CD14-positive monocyte (primary cell): ENCODE measurements around the gene CD96. TPM values are rescaled to one million over a fixed set of nuclear protein-coding genes. Genes with fewer than 3 reads are reported as not detected.

Source experiments
- DNase-seq, 3 donors: peaks; one replicate each; pipeline ENCODE4 v3.0.0-alpha.2; 2011 to 2022
- H2AFZ ChIP-seq: 2 replicates; pipeline ENCODE4 v1.6.0; 2012; ENCODE audit warnings: mild to moderate bottlenecking, low read depth, low read length, inconsistent platforms; ENCODE audit not compliant: insufficient read depth, poor library complexity, severe bottlenecking
- H3K27ac ChIP-seq, 2 donors: 1 replicate in 1 of 2; 2 replicates in 1 of 2; pipeline ENCODE4 v1.5.1; 2012 to 2013; ENCODE audit warnings: low read length in 2 of 2, control low read depth in 1 of 2, inconsistent platforms in 1 of 2, low read depth in 1 of 2, mild to moderate bottlenecking in 1 of 2
- H3K27me3 ChIP-seq, 2 donors: one replicate each; pipeline versions ENCODE4 v1.6.0 to v1.6.1; 2011 to 2013; ENCODE audit warnings: low read length in 2 of 2; ENCODE audit not compliant: control insufficient read depth in 2 of 2, insufficient read depth in 2 of 2
- H3K36me3 ChIP-seq, 2 donors: replicated peaks in 1 of 2; 1 replicate in 1 of 2; 2 replicates in 1 of 2; pipeline versions ENCODE4 v1.5.1 to v1.6.1; 2012 to 2013; ENCODE audit warnings: low read length in 2 of 2, control low read depth in 1 of 2, inconsistent platforms in 1 of 2, mild to moderate bottlenecking in 1 of 2; ENCODE audit not compliant: insufficient read depth in 2 of 2, control insufficient read depth in 1 of 2
- H3K4me1 ChIP-seq, 2 donors: 1 replicate in 1 of 2; 2 replicates in 1 of 2; pipeline versions ENCODE4 v1.5.1 to v1.6.1; 2012 to 2013; ENCODE audit warnings: low read length in 2 of 2, control low read depth in 1 of 2, inconsistent platforms in 1 of 2, mild to moderate bottlenecking in 1 of 2, moderate library complexity in 1 of 2; ENCODE audit not compliant: insufficient read depth in 2 of 2, control insufficient read depth in 1 of 2
- H3K4me2 ChIP-seq: replicated peaks from 2 replicates; pipeline ENCODE3; 2012; ENCODE audit warnings: low read length, moderate library complexity, mild to moderate bottlenecking; ENCODE audit not compliant: poor library complexity, severe bottlenecking; ENCODE audit errors: extremely low read depth
- H3K4me3 ChIP-seq, 3 experiments: fragments of 200-600 bp in 1 of 3; sonication (generic) in 1 of 3; replicated peaks in 1 of 3; 1 replicate in 2 of 3; 2 replicates in 1 of 3; pipeline ENCODE4 v1.5.1; 2011 to 2013; ENCODE audit warnings: low read length in 3 of 3, mild to moderate bottlenecking in 3 of 3, control low read depth in 2 of 3, low read depth in 2 of 3, inconsistent platforms in 1 of 3, moderate library complexity in 1 of 3
- H3K79me2 ChIP-seq: 2 replicates; pipeline ENCODE4 v1.6.0; 2012; ENCODE audit warnings: mild to moderate bottlenecking, control low read depth, inconsistent platforms, low read length, moderate library complexity; ENCODE audit not compliant: insufficient read depth
- H3K9ac ChIP-seq: 2 replicates; pipeline ENCODE4 v1.6.0; 2017; ENCODE audit warnings: low read length, mild to moderate bottlenecking; ENCODE audit not compliant: insufficient read depth, poor library complexity, severe bottlenecking
- H3K9me3 ChIP-seq, 2 donors: replicated peaks in 1 of 2; 1 replicate in 1 of 2; 2 replicates in 1 of 2; pipeline versions ENCODE4 v1.5.1 to v1.6.1; 2012 to 2013; ENCODE audit warnings: low read length in 2 of 2, control low read depth in 1 of 2; ENCODE audit not compliant: control insufficient read depth in 1 of 2, insufficient read depth in 1 of 2
- H4K20me1 ChIP-seq: 2 replicates; pipeline ENCODE4 v1.6.0; 2012; ENCODE audit warnings: mild to moderate bottlenecking, low read length, control low read depth, moderate library complexity; ENCODE audit not compliant: insufficient read depth
- H3K27ac Mint-ChIP-seq, 7 donors: one replicate each; pipeline ENCODE4 v1.8.0; 2020; ENCODE audit warnings: mild to moderate bottlenecking in 7 of 7, mixed read lengths in 7 of 7, moderate library complexity in 6 of 7, inconsistent platforms in 2 of 7
- H3K27me3 Mint-ChIP-seq, 3 donors: one replicate each; pipeline ENCODE4 v1.8.0; 2021 to 2022; ENCODE audit warnings: low read depth in 3 of 3, mild to moderate bottlenecking in 3 of 3, mixed read lengths in 3 of 3, moderate library complexity in 3 of 3, inconsistent platforms in 1 of 3
- H3K36me3 Mint-ChIP-seq, 2 donors: one replicate each; pipeline ENCODE4 v1.8.0; 2020; ENCODE audit warnings: mixed read lengths in 2 of 2, inconsistent platforms in 1 of 2, mild to moderate bottlenecking in 1 of 2
- H3K4me1 Mint-ChIP-seq: one replicate; pipeline ENCODE4 v1.8.0; 2020; ENCODE audit warnings: mild to moderate bottlenecking, mixed read lengths
- H3K4me3 Mint-ChIP-seq, 2 donors: one replicate each; pipeline ENCODE4 v1.8.0; 2020; ENCODE audit warnings: mild to moderate bottlenecking in 2 of 2, mixed read lengths in 2 of 2, moderate library complexity in 1 of 2
- H3K9me3 Mint-ChIP-seq, 7 donors: one replicate each; pipeline ENCODE4 v1.8.0; 2020 to 2022; ENCODE audit warnings: mixed read lengths in 7 of 7, mild to moderate bottlenecking in 6 of 7, moderate library complexity in 6 of 7, inconsistent platforms in 2 of 7
- CTCF ChIP-seq: fragments of 200-600 bp; IDR thresholded peaks from one replicate; pipeline ENCODE4 v1.8.0; 2022; ENCODE audit warnings: antibody characterized with exemption, mild to moderate bottlenecking
- WGBS: methylation state at CpG from one replicate; pipeline ENCODE4 v1.1.5; 2013; ENCODE audit warnings: missing lambda C conversion rate; ENCODE audit not compliant: insufficient coverage; 5-methylcytosine and 5-hydroxymethylcytosine counted together
- intact Hi-C, 2 donors: fragments of 100-400 bp; cut with micrococcal nuclease; formaldehyde crosslinking; loops; one replicate each; pipeline versions ENCODE4 v1.15.0 to v1.15.1; 2023
- polyA plus RNA-seq, 3 donors: library from polyadenylated mRNA; depleted of rRNA in 1 of 3; unstranded in 2 of 3; stranded (reverse) in 1 of 3; fragments of 300-500 nt in 2 of 3; fragments of >200 nt in 1 of 3; fragmentation: Illumina TruSeq in 2 of 3; gene quantifications; 1 replicate in 2 of 3; 2 replicates in 1 of 3; pipeline ENCODE4 v1.2.3, GENCODE V29; 2012 to 2021

Gene CD96
- polyA plus RNA-seq, 3 donors = 0.05 to 0.97 (median 0.33) TPM

DNA sequence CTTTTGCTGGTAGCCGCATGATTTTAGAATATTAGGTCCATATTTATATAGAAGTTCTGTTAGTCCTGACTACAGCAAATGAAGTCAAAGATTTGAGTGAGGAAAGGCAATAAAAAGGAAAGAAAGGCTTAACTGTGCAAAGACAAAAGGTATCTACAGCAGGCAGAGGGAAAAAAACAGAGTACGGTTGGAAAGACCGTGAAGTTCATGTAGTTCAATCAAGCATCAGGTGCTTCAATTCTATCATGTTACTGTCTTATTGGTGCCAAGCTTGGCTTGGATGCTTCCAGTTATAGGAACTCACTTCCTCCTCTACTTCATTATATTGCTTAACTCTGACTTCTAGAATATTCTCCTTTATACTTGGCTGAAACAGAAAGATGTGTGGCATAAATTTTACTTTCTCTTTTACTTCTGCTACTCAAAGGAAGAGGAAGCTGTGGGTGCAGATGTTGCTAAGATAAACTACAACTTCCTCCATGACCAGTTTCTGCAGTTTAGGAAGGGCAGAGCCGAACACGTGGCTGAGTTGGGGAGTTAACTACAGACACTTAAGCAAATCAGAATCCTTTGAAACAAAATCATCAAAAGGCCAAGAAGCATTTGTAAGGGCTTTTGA lies 125.7 kb downstream of the CD96 start:
- TF ChIP-seq CTCF = no peak
- intact Hi-C loops = no loop called here
- Histone ChIP-seq H3K4me2 (peak overlapping the region; percentile 2), H3K36me3 (no peaks in the 10 kb centered on the region), H3K9me3 (no peaks in the 10 kb centered on the region), H3K27me3 (no peaks in the 10 kb centered on the region), H2AFZ (no peak overlapping the region), H3K9ac (no peak overlapping the region), H3K79me2 (no peaks in the 10 kb centered on the region), H3K27ac (peak overlapping the region; percentile 58 to 75), H3K4me1 (peaks cover 26 to 32% of the 10 kb centered on the region in 2 donors), H3K4me3 (peak overlapping the region in 1 of 3 experiments; percentile 9), H4K20me1 (no peaks in the 10 kb centered on the region)
- WGBS = no CpG with 5 or more reads among the region's 5 CpGs
- Mint-ChIP-seq H3K4me1 (peaks cover 31% of the 10 kb centered on the region), H3K27me3 (peaks cover 4 to 5% (median 4%) of the 10 kb centered on the region in 3 donors), H3K36me3 (peaks cover 0 to 1% of the 10 kb centered on the region in 2 donors), H3K9me3 (peaks cover 3 to 16% (median 5%) of the 10 kb centered on the region in 7 donors), H3K27ac (peak overlapping the region; percentile 63 to 93 (median 90)), H3K4me3 (no peak overlapping the region)
- peak; percentile 91 to 95 (median 94) for DNase-seq

- H3K27me3 Mint-ChIP-seq = peaks cover 8 to 10% (median 10%) of the 10 kb centered on the region in 3 donors
- peaks cover 23 to 26% of the 10 kb centered on the region in 2 donors for H3K4me1 ChIP-seq
- H3K4me3 ChIP-seq = no peak overlapping the region
- H3K27ac ChIP-seq = no peak overlapping the region
- H3K9me3 ChIP-seq = no peaks in the 10 kb centered on the region
- H3K36me3 ChIP-seq = no peaks in the 10 kb centered on the region
- H3K4me1 Mint-ChIP-seq = peaks cover 25% of the 10 kb centered on the region
- no peak for DNase-seq
- no peak for TF ChIP-seq CTCF
- no peak overlapping the region for H3K4me2 ChIP-seq
- no peak overlapping the region for H2AFZ ChIP-seq
- H3K27me3 ChIP-seq = peaks cover 0 to 5% of the 10 kb centered on the region in 2 donors
- H3K27ac Mint-ChIP-seq = peak overlapping the region in 2 of 7 donors; percentile 35 to 40
- H4K20me1 ChIP-seq = no peaks in the 10 kb centered on the region
- no peak overlapping the region for H3K9ac ChIP-seq
- H3K4me3 Mint-ChIP-seq = no peak overlapping the region
- intact Hi-C loops = no loop called here
- peaks cover 0 to 1% of the 10 kb centered on the region in 2 donors for H3K36me3 Mint-ChIP-seq
- H3K9me3 Mint-ChIP-seq = peaks cover 0 to 10% (median 4%) of the 10 kb centered on the region in 7 donors
- H3K79me2 ChIP-seq = no peaks in the 10 kb centered on the region
These were observed 126.3 kb downstream of the CD96 start for GRCh38 chr3:111668326-111668725.
